Fibroblast of lung (primary cell): ENCODE measurements around the gene TAOK1. TPM values are rescaled to one million over a fixed set of nuclear protein-coding genes. Genes with fewer than 3 reads are reported as not detected.

Experiments used
- DNase-seq, 2 donors: peaks; one replicate each; pipeline versions ENCODE4 v3.0.0 to v3.0.0-alpha.2; 2010; ENCODE audit warnings: low read depth in 2 of 2
- H2AFZ ChIP-seq: 2 replicates; pipeline ENCODE4 v1.5.1; 2012; ENCODE audit warnings: low read length, control low read depth, inconsistent platforms
- H3K27ac ChIP-seq: 2 replicates; pipeline ENCODE4 v1.5.1; 2011; ENCODE audit warnings: low read length, control low read depth; ENCODE audit not compliant: insufficient read depth
- H3K27me3 ChIP-seq: 2 replicates; pipeline ENCODE4 v1.5.1; 2011; ENCODE audit warnings: mild to moderate bottlenecking, low read length; ENCODE audit not compliant: control insufficient read depth, insufficient read depth
- H3K36me3 ChIP-seq: 2 replicates; pipeline ENCODE4 v1.5.1; 2011; ENCODE audit warnings: low read length; ENCODE audit not compliant: control insufficient read depth, insufficient read depth
- H3K4me1 ChIP-seq: 2 replicates; pipeline ENCODE4 v1.5.1; 2011; ENCODE audit warnings: low read length; ENCODE audit not compliant: control insufficient read depth, insufficient read depth; ENCODE audit errors: extremely low read depth
- H3K4me2 ChIP-seq: 2 replicates; pipeline ENCODE4 v1.5.1; 2011; ENCODE audit warnings: low read length, control low read depth; ENCODE audit not compliant: insufficient read depth; ENCODE audit errors: extremely low read depth
- H3K4me3 ChIP-seq, 4 experiments: fragments of 200-600 bp in 1 of 4; sonication (generic) in 1 of 4; replicated peaks in 1 of 4; 2 replicates each; pipeline ENCODE4 v1.5.1; 2011 to 2016; ENCODE audit warnings: low read length in 4 of 4, low read depth in 3 of 4, mild to moderate bottlenecking in 3 of 4, control low read depth in 2 of 4, inconsistent platforms in 1 of 4, mixed read lengths in 1 of 4; ENCODE audit not compliant: insufficient read depth in 1 of 4; ENCODE audit errors: control extremely low read depth in 1 of 4
- H3K79me2 ChIP-seq: 2 replicates; pipeline ENCODE4 v1.5.1; 2012; ENCODE audit warnings: mild to moderate bottlenecking, low read length, inconsistent platforms; ENCODE audit not compliant: control insufficient read depth, insufficient read depth
- H3K9ac ChIP-seq: 2 replicates; pipeline ENCODE4 v1.5.1; 2011; ENCODE audit warnings: mild to moderate bottlenecking, low read length, control low read depth; ENCODE audit not compliant: insufficient read depth
- H3K9me3 ChIP-seq: 2 replicates; pipeline ENCODE4 v1.5.1; 2012; ENCODE audit warnings: low read depth, low read length; ENCODE audit not compliant: control insufficient read depth, insufficient read depth
- H4K20me1 ChIP-seq: 2 replicates; pipeline ENCODE4 v1.5.1; 2011; ENCODE audit warnings: low read length; ENCODE audit not compliant: control insufficient read depth, insufficient read depth; ENCODE audit errors: extremely low read depth
- CTCF ChIP-seq, 2 donors: IDR thresholded peaks in 1 of 2; conservative IDR thresholded peaks in 1 of 2; 1 replicate in 1 of 2; 2 replicates in 1 of 2; pipeline ENCODE4 v1.5.1; 2011 to 2012; ENCODE audit warnings: low read length in 2 of 2, control low read depth in 1 of 2, inconsistent platforms in 1 of 2, low read depth in 1 of 2, mild to moderate bottlenecking in 1 of 2
- EZH2 ChIP-seq: IDR thresholded peaks from 2 replicates; pipeline ENCODE4 v1.5.1; 2012; ENCODE audit warnings: low read length, control low read depth, mild to moderate bottlenecking; ENCODE audit errors: missing control alignments
- polyA plus RNA-seq, 2 donors: library from polyadenylated mRNA; depleted of rRNA in 1 of 2; stranded (reverse) in 1 of 2; unstranded in 1 of 2; fragments of >200 nt; gene quantifications; 2 replicates each; pipeline ENCODE4 v1.2.1, GENCODE V29; 2011 to 2012; ENCODE audit warnings: missing spikeins in 1 of 2
- total RNA-seq: library from RNA; depleted of rRNA; stranded (reverse); fragments of >200 nt; gene quantifications from 2 replicates; pipeline ENCODE4 v1.2.1, GENCODE V29; 2014

The TAOK1 gene
- total and polyA plus RNA-seq, 2 donors (not counting 1 experiment from before 2014, with no cell fraction given): 35.1 to 62.8 TPM

GRCh38 chr17:29390851-29391631, 878 bp downstream of the TAOK1 start:
- TF ChIP-seq EZH2 (no peak), CTCF (conservative IDR thresholded peaks at IDR 0.05 in 1 of 2, IDR thresholded peaks at IDR 0.05 in 1 of 2; ENCODE audit: low read depth in 1 of 2, low read length in 2 of 2) (no peak)
- no peaks in the 10 kb centered on the region for H3K9me3 ChIP-seq
- H3K27ac ChIP-seq: peak overlapping the region; percentile 93
- no peaks in the 10 kb centered on the region for H3K27me3 ChIP-seq
- H2AFZ ChIP-seq: peak overlapping the region; percentile 35
- H3K4me3 ChIP-seq: peak overlapping the region; percentile 90 to 94 (median 92)
- H3K79me2 ChIP-seq: peaks cover 54% of the 10 kb centered on the region
- H3K9ac ChIP-seq: peak overlapping the region; percentile 96
- peak overlapping the region; percentile 97 for H3K4me2 ChIP-seq
- peak; percentile 28 to 54 for DNase-seq
- peaks cover 6% of the 10 kb centered on the region for H3K4me1 ChIP-seq
- no peaks in the 10 kb centered on the region for H4K20me1 ChIP-seq
- H3K36me3 ChIP-seq: no peaks in the 10 kb centered on the region

GRCh38 chr17:29393436-29393835, 3.3 kb downstream of the TAOK1 start:
- peaks cover 6% of the 10 kb centered on the region for H3K4me1 ChIP-seq
- no peaks in the 10 kb centered on the region for H3K27me3 ChIP-seq
- peak; percentile 54 to 59 for DNase-seq
- H3K27ac ChIP-seq: no peak overlapping the region
- TF ChIP-seq CTCF (conservative IDR thresholded peaks at IDR 0.05 in 1 of 2, IDR thresholded peaks at IDR 0.05 in 1 of 2; ENCODE audit: low read depth in 1 of 2, low read length in 2 of 2): no peak
- TF ChIP-seq EZH2: no peak
- H2AFZ ChIP-seq: no peak overlapping the region
- no peaks in the 10 kb centered on the region for H3K9me3 ChIP-seq
- peak overlapping the region in 2 of 4 experiments; percentile 45 to 92 for H3K4me3 ChIP-seq
- H3K36me3 ChIP-seq: no peaks in the 10 kb centered on the region
- peak overlapping the region; percentile 46 for H3K4me2 ChIP-seq
- H3K9ac ChIP-seq: no peak overlapping the region
- H4K20me1 ChIP-seq: no peaks in the 10 kb centered on the region
- peaks cover 77% of the 10 kb centered on the region for H3K79me2 ChIP-seq

- H3K4me2 ChIP-seq: no peak overlapping the region
- no peak overlapping the region for H3K9ac ChIP-seq
- H3K27me3 ChIP-seq: no peaks in the 10 kb centered on the region
- no peaks in the 10 kb centered on the region for H4K20me1 ChIP-seq
- no peak overlapping the region for H3K4me3 ChIP-seq
- DNase-seq: no peak
- no peaks in the 10 kb centered on the region for H3K9me3 ChIP-seq
- H3K79me2 ChIP-seq: peaks cover 88% of the 10 kb centered on the region
- TF ChIP-seq CTCF (conservative IDR thresholded peaks at IDR 0.05 in 1 of 2, IDR thresholded peaks at IDR 0.05 in 1 of 2; ENCODE audit: low read depth in 1 of 2, low read length in 2 of 2) (no peak), EZH2 (no peak)
- H3K27ac ChIP-seq: no peak overlapping the region
- H2AFZ ChIP-seq: no peak overlapping the region
- H3K4me1 ChIP-seq: peaks cover 6% of the 10 kb centered on the region
- H3K36me3 ChIP-seq: no peaks in the 10 kb centered on the region
Measured at GRCh38 chr17:29394761-29395160, 4.6 kb downstream of the TAOK1 start.
